ENCODE results near the gene GCDH. TPM values are rescaled to one million over a fixed set of nuclear protein-coding genes. Genes with fewer than 3 reads are reported as not detected.
A peak's percentile ranks its signal among the peaks of the same experiment; 100 is the strongest.

GCDH gene
- total RNA-seq, 1 donor from 2014 or later: 35.2 TPM

DNA sequence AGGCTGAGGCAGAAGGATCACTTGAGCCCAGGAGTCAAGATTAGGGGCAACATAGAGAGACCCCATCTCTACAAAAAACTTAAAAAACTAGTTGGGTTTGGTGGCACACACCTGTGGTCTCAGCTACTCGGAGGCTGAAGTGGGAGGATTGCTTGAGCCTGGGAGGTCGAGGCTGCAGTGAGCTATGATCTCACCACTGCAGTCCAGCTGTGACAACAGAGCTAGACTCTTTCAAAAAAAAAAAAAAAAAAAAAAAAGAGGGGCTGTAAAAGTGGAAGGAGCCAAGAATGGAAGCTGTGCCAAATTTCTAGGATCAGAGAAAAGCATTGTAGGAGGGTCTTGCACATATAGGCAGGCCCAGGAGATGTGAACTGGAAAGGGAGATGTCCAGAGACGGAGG, 19.3 kb upstream of the GCDH start:
- TF ChIP-seq, protein P1, sequence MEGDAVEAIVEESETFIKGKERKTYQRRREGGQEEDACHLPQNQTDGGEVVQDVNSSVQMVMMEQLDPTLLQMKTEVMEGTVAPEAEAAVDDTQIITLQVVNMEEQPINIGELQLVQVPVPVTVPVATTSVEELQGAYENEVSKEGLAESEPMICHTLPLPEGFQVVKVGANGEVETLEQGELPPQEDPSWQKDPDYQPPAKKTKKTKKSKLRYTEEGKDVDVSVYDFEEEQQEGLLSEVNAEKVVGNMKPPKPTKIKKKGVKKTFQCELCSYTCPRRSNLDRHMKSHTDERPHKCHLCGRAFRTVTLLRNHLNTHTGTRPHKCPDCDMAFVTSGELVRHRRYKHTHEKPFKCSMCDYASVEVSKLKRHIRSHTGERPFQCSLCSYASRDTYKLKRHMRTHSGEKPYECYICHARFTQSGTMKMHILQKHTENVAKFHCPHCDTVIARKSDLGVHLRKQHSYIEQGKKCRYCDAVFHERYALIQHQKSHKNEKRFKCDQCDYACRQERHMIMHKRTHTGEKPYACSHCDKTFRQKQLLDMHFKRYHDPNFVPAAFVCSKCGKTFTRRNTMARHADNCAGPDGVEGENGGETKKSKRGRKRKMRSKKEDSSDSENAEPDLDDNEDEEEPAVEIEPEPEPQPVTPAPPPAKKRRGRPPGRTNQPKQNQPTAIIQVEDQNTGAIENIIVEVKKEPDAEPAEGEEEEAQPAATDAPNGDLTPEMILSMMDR (IDR thresholded peaks at IDR 0.05; ENCODE audit: insufficient read depth, low read length, poor library complexity, severe bottlenecking): no peak
- no peak for DNase-seq (ENCODE audit: low read depth)

GRCh38 chr19:12872255-12872654, 18.7 kb upstream of the GCDH start:
- Histone ChIP-seq H3K27me3 (ENCODE audit: control insufficient read depth, insufficient read depth, low read length) (peaks cover 8% of the 10 kb centered on the region), H3K4me3 (ENCODE audit: low read depth, low read length) (no peak overlapping the region), H3K36me3 (ENCODE audit: control insufficient read depth, insufficient read depth, low read length) (no peaks in the 10 kb centered on the region)
- TF ChIP-seq, protein P1 (IDR thresholded peaks at IDR 0.05; ENCODE audit: insufficient read depth, low read length, poor library complexity, severe bottlenecking): no peak
- no peak for DNase-seq (ENCODE audit: low read depth)

More for the DNA sequence above, 19.3 kb upstream of the GCDH start:
- Histone ChIP-seq H3K36me3 (ENCODE audit: control insufficient read depth, insufficient read depth, low read length) (no peaks in the 10 kb centered on the region), H3K4me3 (ENCODE audit: low read depth, low read length) (no peak overlapping the region), H3K27me3 (ENCODE audit: control insufficient read depth, insufficient read depth, low read length) (peaks cover 9% of the 10 kb centered on the region)

DNA sequence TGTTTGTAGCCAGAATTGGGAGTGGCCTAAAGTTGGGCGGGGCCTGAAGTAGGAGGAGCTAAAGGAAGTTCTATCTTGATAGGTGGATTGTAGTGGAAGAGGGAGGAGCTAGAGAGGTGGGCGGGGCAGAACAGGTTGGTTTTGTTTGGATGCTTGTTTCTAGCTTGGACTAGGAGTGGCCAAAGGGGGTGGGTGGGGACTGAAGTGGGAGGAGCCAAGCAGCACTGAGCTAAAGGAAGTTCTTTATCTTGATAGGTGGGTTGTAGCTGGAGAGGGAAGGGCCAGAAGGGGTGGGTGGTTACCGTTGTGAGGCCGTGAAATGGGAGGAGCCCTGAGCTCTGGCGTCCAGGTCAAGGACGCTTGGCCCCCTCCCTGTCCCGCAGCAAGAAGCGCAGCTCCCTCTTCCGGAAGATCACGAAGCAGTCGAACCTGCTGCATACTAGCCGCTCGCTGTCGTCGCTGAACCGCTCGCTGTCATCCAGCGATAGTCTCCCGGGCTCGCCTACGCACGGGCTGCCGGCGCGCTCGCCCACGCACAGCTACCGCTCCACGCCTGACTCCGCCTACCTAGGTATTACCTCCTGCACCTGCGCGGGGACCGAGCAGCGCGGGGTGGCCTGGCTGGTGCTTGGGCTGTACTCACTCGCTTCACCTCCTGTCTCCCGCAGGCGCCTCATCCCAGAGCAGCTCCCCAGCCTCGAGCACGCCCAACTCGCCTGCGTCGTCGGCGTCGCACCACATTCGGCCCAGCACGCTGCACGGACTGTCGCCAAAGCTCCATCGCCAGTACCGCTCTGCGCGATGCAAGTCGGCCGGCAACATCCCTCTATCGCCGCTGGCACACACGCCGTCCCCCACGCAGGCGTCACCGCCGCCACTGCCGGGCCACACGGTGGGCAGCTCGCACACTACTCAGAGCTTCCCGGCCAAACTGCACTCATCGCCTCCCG, 17.7 kb upstream of the GCDH start:
- no peaks in the 10 kb centered on the region for H3K36me3 ChIP-seq (ENCODE audit: control insufficient read depth, insufficient read depth, low read length)
- H3K4me3 ChIP-seq (ENCODE audit: low read depth, low read length): peak overlapping the region; percentile 24
- TF ChIP-seq, protein P1 (IDR thresholded peaks at IDR 0.05; ENCODE audit: insufficient read depth, low read length, poor library complexity, severe bottlenecking): no peak
- DNase-seq (ENCODE audit: low read depth): peak; percentile 47
- H3K27me3 ChIP-seq (ENCODE audit: control insufficient read depth, insufficient read depth, low read length): peaks cover 7% of the 10 kb centered on the region

GRCh38 chr19:12873891-12874745, 16.8 kb upstream of the GCDH start:
- DNase-seq (ENCODE audit: low read depth): no peak
- H3K4me3 ChIP-seq (ENCODE audit: low read depth, low read length): no peak overlapping the region
- TF ChIP-seq, protein P1 (IDR thresholded peaks at IDR 0.05; ENCODE audit: insufficient read depth, low read length, poor library complexity, severe bottlenecking): no peak

DNA sequence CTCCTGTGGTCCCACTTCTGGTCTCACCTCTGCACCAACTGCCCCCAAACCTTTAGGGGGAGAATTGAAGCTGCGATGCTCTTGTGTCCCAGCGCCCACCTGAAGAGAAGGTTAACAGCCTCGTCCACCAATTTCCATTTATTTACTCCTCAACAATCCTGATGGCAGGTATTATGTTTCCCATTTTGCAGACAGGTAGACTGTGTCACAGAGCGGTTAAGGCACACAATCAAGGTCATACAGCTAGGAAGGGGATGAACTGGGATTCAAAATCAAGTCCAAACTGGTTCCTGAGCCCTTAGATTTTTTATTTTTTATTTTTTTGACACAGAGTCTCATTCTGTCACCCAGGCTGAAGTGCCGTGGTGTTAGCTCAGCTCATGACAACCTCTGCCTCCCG, 15.9 kb upstream of the GCDH start:
- DNase-seq (ENCODE audit: low read depth): no peak
- TF ChIP-seq, protein P1 (IDR thresholded peaks at IDR 0.05; ENCODE audit: insufficient read depth, low read length, poor library complexity, severe bottlenecking): no peak
- Histone ChIP-seq H3K27me3 (ENCODE audit: control insufficient read depth, insufficient read depth, low read length) (peaks cover 7% of the 10 kb centered on the region), H3K4me3 (ENCODE audit: low read depth, low read length) (no peak overlapping the region), H3K36me3 (ENCODE audit: control insufficient read depth, insufficient read depth, low read length) (no peaks in the 10 kb centered on the region)

More at GRCh38 chr19:12873891-12874745, 16.8 kb upstream of the GCDH start:
- no peaks in the 10 kb centered on the region for H3K36me3 ChIP-seq (ENCODE audit: control insufficient read depth, insufficient read depth, low read length)
- peaks cover 7% of the 10 kb centered on the region for H3K27me3 ChIP-seq (ENCODE audit: control insufficient read depth, insufficient read depth, low read length)
